ENCODE results near the gene TSPAN18. TPM values are rescaled to one million over a fixed set of nuclear protein-coding genes. Genes with fewer than 3 reads are reported as not detected.

TSPAN18 gene
- total RNA-seq, 1 donor from 2014 or later, result 31.7 TPM

GRCh38 chr11:44852952-44853351, 126.2 kb downstream of the TSPAN18 start:
- FAIRE-seq, result no peak
- Histone ChIP-seq H3K4me1 (ENCODE audit: insufficient read depth, low read length) (peaks cover 3% of the 10 kb centered on the region), H2AFZ (ENCODE audit: low read depth, low read length) (no peak overlapping the region), H4K20me1 (ENCODE audit: insufficient read depth, low read length) (no peaks in the 10 kb centered on the region), H3K27ac (ENCODE audit: low read depth, low read length) (no peak overlapping the region), H3K9me3 (ENCODE audit: insufficient read depth, low read depth, low read length) (no peaks in the 10 kb centered on the region), H3K4me3 (ENCODE audit: insufficient read depth, low read depth, low read length) (no peak overlapping the region), H3K27me3 (ENCODE audit: insufficient read depth, low read length) (peaks cover 34% of the 10 kb centered on the region), H3K9ac (ENCODE audit: low read length) (no peak overlapping the region), H3K4me2 (ENCODE audit: low read length) (no peak overlapping the region), H3K79me2 (ENCODE audit: insufficient read depth, low read length) (no peaks in the 10 kb centered on the region), H3K36me3 (ENCODE audit: insufficient read depth, low read length) (no peaks in the 10 kb centered on the region)
- Mint-ChIP-seq H3K4me3 (ENCODE audit: unreplicated experiment) (no peak overlapping the region), H3K4me1 (ENCODE audit: low read depth, unreplicated experiment) (peaks cover 25% of the 10 kb centered on the region), H3K27ac (ENCODE audit: unreplicated experiment) (no peak overlapping the region), H3K36me3 (ENCODE audit: low read depth, unreplicated experiment) (peaks cover 4% of the 10 kb centered on the region), H3K9me3 (ENCODE audit: unreplicated experiment) (peaks cover 2% of the 10 kb centered on the region), H3K27me3 (ENCODE audit: low read depth, unreplicated experiment) (peaks cover 30% of the 10 kb centered on the region)
- no peak for DNase-seq (ENCODE audit: low read depth)
- TF ChIP-seq EZH2 (IDR thresholded peaks at IDR 0.05; ENCODE audit: insufficient read depth, low read length) (no peak), CTCF (IDR thresholded peaks at IDR 0.05; ENCODE audit: insufficient read depth, low read depth, low read length) (no peak)

GRCh38 chr11:44853666-44854065, 126.9 kb downstream of the TSPAN18 start:
- no peak overlapping the region for H2AFZ ChIP-seq (ENCODE audit: low read depth, low read length)
- peaks cover 3% of the 10 kb centered on the region for H3K4me1 ChIP-seq (ENCODE audit: insufficient read depth, low read length)
- Mint-ChIP-seq H3K4me1 (ENCODE audit: low read depth, unreplicated experiment) (peaks cover 28% of the 10 kb centered on the region), H3K4me3 (ENCODE audit: unreplicated experiment) (no peak overlapping the region), H3K36me3 (ENCODE audit: low read depth, unreplicated experiment) (peaks cover 4% of the 10 kb centered on the region), H3K27ac (ENCODE audit: unreplicated experiment) (no peak overlapping the region), H3K27me3 (ENCODE audit: low read depth, unreplicated experiment) (peaks cover 30% of the 10 kb centered on the region), H3K9me3 (ENCODE audit: unreplicated experiment) (peaks cover 2% of the 10 kb centered on the region)
- H3K9ac ChIP-seq (ENCODE audit: low read length), result no peak overlapping the region
- TF ChIP-seq CTCF (IDR thresholded peaks at IDR 0.05; ENCODE audit: insufficient read depth, low read depth, low read length) (no peak), EZH2 (IDR thresholded peaks at IDR 0.05; ENCODE audit: insufficient read depth, low read length) (no peak)
- FAIRE-seq (no peak), DNase-seq (ENCODE audit: low read depth) (no peak)
- no peak overlapping the region for H3K4me2 ChIP-seq (ENCODE audit: low read length)
- peaks cover 36% of the 10 kb centered on the region for H3K27me3 ChIP-seq (ENCODE audit: insufficient read depth, low read length)
- no peak overlapping the region for H3K27ac ChIP-seq (ENCODE audit: low read depth, low read length)
- no peak overlapping the region for H3K4me3 ChIP-seq (ENCODE audit: insufficient read depth, low read depth, low read length)
- H3K9me3 ChIP-seq (ENCODE audit: insufficient read depth, low read depth, low read length), result no peaks in the 10 kb centered on the region
- no peaks in the 10 kb centered on the region for H3K79me2 ChIP-seq (ENCODE audit: insufficient read depth, low read length)
- no peaks in the 10 kb centered on the region for H3K36me3 ChIP-seq (ENCODE audit: insufficient read depth, low read length)
- H4K20me1 ChIP-seq (ENCODE audit: insufficient read depth, low read length), result no peaks in the 10 kb centered on the region

- no peaks in the 10 kb centered on the region for H3K9me3 ChIP-seq (ENCODE audit: insufficient read depth, low read depth, low read length)
- H3K4me3 ChIP-seq (ENCODE audit: insufficient read depth, low read depth, low read length), result no peak overlapping the region
- H3K27me3 ChIP-seq (ENCODE audit: insufficient read depth, low read length), result peaks cover 40% of the 10 kb centered on the region
- H2AFZ ChIP-seq (ENCODE audit: low read depth, low read length), result no peak overlapping the region
- H3K9ac ChIP-seq (ENCODE audit: low read length), result no peak overlapping the region
- H3K4me1 ChIP-seq (ENCODE audit: insufficient read depth, low read length), result peaks cover 3% of the 10 kb centered on the region
- TF ChIP-seq EZH2 (IDR thresholded peaks at IDR 0.05; ENCODE audit: insufficient read depth, low read length) (no peak), CTCF (IDR thresholded peaks at IDR 0.05; ENCODE audit: insufficient read depth, low read depth, low read length) (no peak)
- peaks cover 29% of the 10 kb centered on the region for H3K27me3 Mint-ChIP-seq (ENCODE audit: low read depth, unreplicated experiment)
- DNase-seq (ENCODE audit: low read depth) (no peak), FAIRE-seq (no peak)
- no peaks in the 10 kb centered on the region for H3K79me2 ChIP-seq (ENCODE audit: insufficient read depth, low read length)
- H3K27ac ChIP-seq (ENCODE audit: low read depth, low read length), result no peak overlapping the region
- no peaks in the 10 kb centered on the region for H4K20me1 ChIP-seq (ENCODE audit: insufficient read depth, low read length)
- peaks cover 4% of the 10 kb centered on the region for H3K36me3 Mint-ChIP-seq (ENCODE audit: low read depth, unreplicated experiment)
- H3K36me3 ChIP-seq (ENCODE audit: insufficient read depth, low read length), result no peaks in the 10 kb centered on the region
- no peak overlapping the region for H3K4me2 ChIP-seq (ENCODE audit: low read length)
- peaks cover 2% of the 10 kb centered on the region for H3K9me3 Mint-ChIP-seq (ENCODE audit: unreplicated experiment)
- no peak overlapping the region for H3K4me3 Mint-ChIP-seq (ENCODE audit: unreplicated experiment)
- H3K4me1 Mint-ChIP-seq (ENCODE audit: low read depth, unreplicated experiment), result peaks cover 32% of the 10 kb centered on the region
- no peak overlapping the region for H3K27ac Mint-ChIP-seq (ENCODE audit: unreplicated experiment)
Observed at GRCh38 chr11:44854086-44854485, 127.3 kb downstream of the TSPAN18 start.
